Uterus (tissue), 2 donors: ENCODE results near the gene NEDD4L.

ENCODE experiments used
- CTCF ChIP-seq, 4 experiments: fragments of 200-600 bp in 2 of 4; fragments of 450-650 bp in 2 of 4; sonication (generic) in 2 of 4; IDR thresholded peaks; one replicate each; pipeline ENCODE4 v1.5.1; 2016 to 2019; ENCODE audit warnings: antibody characterized with exemption in 4 of 4, mild to moderate bottlenecking in 2 of 4, moderate library complexity in 1 of 4
- POLR2A ChIP-seq, 2 donors: fragments of 450-650 bp; IDR thresholded peaks; one replicate each; pipeline ENCODE4 v1.6.1; 2016; ENCODE audit warnings: antibody characterized with exemption in 2 of 2, mild to moderate bottlenecking in 1 of 2, moderate library complexity in 1 of 2

GRCh38 chr18:58033216-58033615 is 10.8 kb upstream of the NEDD4L start:
- no peak for TF ChIP-seq CTCF (IDR thresholded peaks at IDR 0.05)
- no peak for TF ChIP-seq POLR2A (IDR thresholded peaks at IDR 0.05)
